ENCODE data around the gene STAC.
"Not testable (repeated sequence)": the region's sequence is repeated elsewhere in the genome, so short reads cannot be mapped to it uniquely, and the experiment has no call there.

STAC gene

DNA sequence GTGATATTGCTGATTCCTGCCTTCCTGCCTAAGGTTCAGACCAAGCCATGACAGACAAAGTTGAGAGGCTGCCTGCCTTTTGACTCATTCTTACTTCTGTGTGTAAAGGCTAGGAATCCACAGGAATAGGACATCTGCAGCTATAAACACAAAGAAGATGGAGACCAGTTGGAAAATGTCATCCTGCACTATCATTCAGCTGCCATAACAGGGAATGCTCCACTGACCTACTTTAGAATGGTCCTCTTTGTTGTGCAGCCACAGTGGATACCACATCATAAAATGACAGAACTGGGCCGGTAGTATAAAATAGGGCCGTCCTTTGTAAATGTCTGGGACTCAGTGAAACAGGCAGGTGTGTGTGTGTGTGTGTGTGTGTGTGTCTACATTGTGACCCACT, 75.1 kb downstream of the STAC start:
- Histone ChIP-seq H3K36me3 (no peaks in the 10 kb centered on the region), H3K9ac (no peak overlapping the region), H3K4me1 (peaks cover 4 to 15% (median 10%) of the 10 kb centered on the region in 10 experiments; a peak in 13 of 20 replicates), H3K4me3 (no peak overlapping the region), H3K27me3 (no peaks in the 10 kb centered on the region), H4K20me1 (no peaks in the 10 kb centered on the region), H3K4me2 (peak overlapping the region in 2 of 11 experiments; percentile 28 to 36; a peak in 3 of 22 replicates), H3K27ac (no peak overlapping the region), H3K9me3 (replicated peaks in 1 of 11) (peaks cover 0 to 12% (median 4%) of the 10 kb centered on the region in 11 experiments; a peak in 11 of 22 replicates)
- TF ChIP-seq Cebpa-rat (IDR thresholded peaks at IDR 0.05), result no peak

GRCh38 chr3:36456784-36457183, 76.5 kb downstream of the STAC start:
- no peak overlapping the region for H3K4me2 ChIP-seq
- H3K9me3 ChIP-seq (replicated peaks in 1 of 11), result peaks cover 0 to 12% (median 4%) of the 10 kb centered on the region in 11 experiments; a peak in 11 of 22 replicates
- H3K4me3 ChIP-seq, result no peak overlapping the region
- H4K20me1 ChIP-seq, result no peaks in the 10 kb centered on the region
- H3K4me1 ChIP-seq, result peaks cover 4 to 15% (median 10%) of the 10 kb centered on the region in 10 experiments; a peak in 13 of 20 replicates
- H3K27ac ChIP-seq, result no peak overlapping the region
- H3K9ac ChIP-seq, result no peak overlapping the region
- H3K36me3 ChIP-seq, result no peaks in the 10 kb centered on the region
- TF ChIP-seq Cebpa-rat (IDR thresholded peaks at IDR 0.05), result no peak
- no peaks in the 10 kb centered on the region for H3K27me3 ChIP-seq

GRCh38 chr3:36457667-36458066, 77.4 kb downstream of the STAC start:
- no peak overlapping the region for H3K9ac ChIP-seq
- no peaks in the 10 kb centered on the region for H3K36me3 ChIP-seq
- H3K4me2 ChIP-seq, result no peak overlapping the region
- no peak overlapping the region for H3K27ac ChIP-seq
- H3K4me3 ChIP-seq, result no peak overlapping the region
- peaks cover 4 to 15% (median 10%) of the 10 kb centered on the region in 10 experiments; a peak in 13 of 20 replicates for H3K4me1 ChIP-seq
- peaks cover 0 to 12% (median 4%) of the 10 kb centered on the region in 11 experiments; a peak in 11 of 22 replicates for H3K9me3 ChIP-seq (replicated peaks in 1 of 11)
- H3K27me3 ChIP-seq, result no peaks in the 10 kb centered on the region
- TF ChIP-seq Cebpa-rat (IDR thresholded peaks at IDR 0.05), result no peak
- H4K20me1 ChIP-seq, result no peaks in the 10 kb centered on the region

DNA sequence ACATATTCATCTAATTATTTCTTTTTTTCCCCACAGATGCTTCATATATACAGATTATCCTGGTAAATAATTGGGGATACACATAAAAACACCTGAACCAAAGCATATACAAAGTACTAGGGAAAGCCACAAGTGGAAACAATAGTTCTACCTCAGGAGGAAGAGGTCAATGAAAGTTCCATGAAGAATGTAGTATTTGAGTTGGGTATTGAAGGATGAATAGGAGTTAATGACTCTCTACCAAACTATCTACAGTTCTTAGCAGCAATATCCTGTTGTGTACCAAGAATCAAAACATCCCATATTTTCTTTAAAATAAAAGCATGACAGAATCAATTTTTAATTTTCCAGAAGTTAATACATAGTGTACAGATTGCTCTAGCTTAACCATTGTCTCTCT, 78.9 kb downstream of the STAC start:
- no peaks in the 10 kb centered on the region for H4K20me1 ChIP-seq
- H3K27me3 ChIP-seq, result no peaks in the 10 kb centered on the region
- H3K4me3 ChIP-seq, result no peak overlapping the region
- peaks cover 3 to 15% (median 8%) of the 10 kb centered on the region in 10 experiments; a peak in 13 of 20 replicates for H3K4me1 ChIP-seq
- H3K9ac ChIP-seq, result no peak overlapping the region
- no peaks in the 10 kb centered on the region for H3K36me3 ChIP-seq
- H3K4me2 ChIP-seq, result no peak overlapping the region
- TF ChIP-seq Cebpa-rat (IDR thresholded peaks at IDR 0.05), result no peak
- H3K9me3 ChIP-seq (replicated peaks in 1 of 11), result peaks cover 0 to under 1% (median 0%) of the 10 kb centered on the region in 11 experiments; a peak in 1 of 22 replicates
- no peak overlapping the region for H3K27ac ChIP-seq

GRCh38 chr3:36461597-36461996, 81.3 kb downstream of the STAC start:
- Histone ChIP-seq H3K4me1 (no peaks in the 10 kb centered on the region), H3K27ac (no peak overlapping the region), H3K27me3 (no peaks in the 10 kb centered on the region), H4K20me1 (no peaks in the 10 kb centered on the region), H3K4me2 (no peak overlapping the region), H3K9me3 (replicated peaks in 1 of 11) (peaks cover 11 to 20% (median 18%) of the 10 kb centered on the region in 11 experiments; a peak in 20 of 22 replicates), H3K9ac (no peak overlapping the region), H3K36me3 (peaks cover 0 to 6% (median 0%) of the 10 kb centered on the region in 11 experiments; a peak in 3 of 22 replicates), H3K4me3 (no peak overlapping the region)
- no peak for TF ChIP-seq Cebpa-rat (IDR thresholded peaks at IDR 0.05)

GRCh38 chr3:36472045-36472444, 91.7 kb downstream of the STAC start:
- not testable (repeated sequence) for H3K4me3 ChIP-seq, H3K27me3 ChIP-seq

DNA sequence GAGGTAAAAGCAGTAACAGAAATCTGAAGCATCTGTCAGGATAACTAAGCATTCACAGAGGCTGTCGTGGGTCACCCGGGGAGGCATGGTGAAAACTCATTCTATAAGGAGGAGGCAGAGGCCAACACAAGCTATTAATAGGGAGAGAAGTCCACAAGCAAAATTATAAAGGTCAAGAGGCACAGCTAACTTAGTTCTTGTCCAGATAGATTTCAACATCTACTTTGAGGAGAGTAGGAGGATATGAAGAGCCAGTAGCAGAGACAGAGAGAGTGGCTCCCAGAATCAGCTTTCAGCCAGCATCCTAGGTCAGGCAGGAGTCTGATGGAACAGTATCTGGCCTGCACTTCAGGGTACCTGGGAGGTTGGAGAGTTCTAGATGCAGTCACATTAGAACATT, 95.3 kb downstream of the STAC start:
- H3K36me3 ChIP-seq, result no peaks in the 10 kb centered on the region
- H3K27me3 ChIP-seq, result no peaks in the 10 kb centered on the region
- H3K9me3 ChIP-seq (replicated peaks in 1 of 11), result peaks cover 14 to 34% (median 25%) of the 10 kb centered on the region in 11 experiments; a peak in 19 of 22 replicates
- no peak for TF ChIP-seq Cebpa-rat (IDR thresholded peaks at IDR 0.05)
- no peak overlapping the region for H3K27ac ChIP-seq
- 0 out of 20 replicates have a peak, but pooled peaks cover 0 to 4% (median 0%) of the 10 kb centered on the region in 10 experiments for H3K4me1 ChIP-seq
- H3K9ac ChIP-seq, result no peak overlapping the region
- H3K4me2 ChIP-seq, result no peak overlapping the region
- H3K4me3 ChIP-seq, result no peak overlapping the region
- H4K20me1 ChIP-seq, result no peaks in the 10 kb centered on the region

More at GRCh38 chr3:36472045-36472444, 91.7 kb downstream of the STAC start:
- not testable (repeated sequence) for H3K4me1 ChIP-seq, H3K36me3 ChIP-seq, H3K27ac ChIP-seq, H4K20me1 ChIP-seq, H3K9ac ChIP-seq
- Histone ChIP-seq H3K9me3 (replicated peaks in 1 of 11) (peaks cover 0 to 23% (median 18%) of the 10 kb centered on the region in 11 experiments; a peak in 10 of 22 replicates), H3K4me2 (0 out of 22 replicates have a peak overlapping the region, but pooled peaks of 1 of the 11 experiments have one; percentile 11)

GRCh38 chr3:36476286-36476942, 96.1 kb downstream of the STAC start:
- Histone ChIP-seq H3K27ac (no peak overlapping the region), H3K36me3 (no peaks in the 10 kb centered on the region), H3K4me1 (0 out of 20 replicates have a peak, but pooled peaks cover 0 to 4% (median 0%) of the 10 kb centered on the region in 10 experiments), H3K9me3 (replicated peaks in 1 of 11) (peaks cover 14 to 28% (median 23%) of the 10 kb centered on the region in 11 experiments; a peak in 19 of 22 replicates), H3K4me3 (no peak overlapping the region), H3K9ac (no peak overlapping the region), H4K20me1 (no peaks in the 10 kb centered on the region), H3K4me2 (no peak overlapping the region), H3K27me3 (no peaks in the 10 kb centered on the region)
- no peak for TF ChIP-seq Cebpa-rat (IDR thresholded peaks at IDR 0.05)

GRCh38 chr3:36477655-36478054, 97.4 kb downstream of the STAC start:
- peaks cover 11 to 17% (median 14%) of the 10 kb centered on the region in 11 experiments; a peak in 18 of 22 replicates for H3K9me3 ChIP-seq (replicated peaks in 1 of 11)

More at GRCh38 chr3:36477655-36478054, 97.4 kb downstream of the STAC start:
- no peak overlapping the region for H3K4me3 ChIP-seq
- H3K27me3 ChIP-seq, result no peaks in the 10 kb centered on the region
- no peaks in the 10 kb centered on the region for H3K36me3 ChIP-seq
- no peak overlapping the region for H3K4me2 ChIP-seq
- H3K4me1 ChIP-seq, result peaks cover 0 to 7% (median 0%) of the 10 kb centered on the region in 10 experiments; a peak in 4 of 20 replicates
- no peak overlapping the region for H3K27ac ChIP-seq
- TF ChIP-seq Cebpa-rat (IDR thresholded peaks at IDR 0.05), result no peak
- H4K20me1 ChIP-seq, result no peaks in the 10 kb centered on the region
- H3K9ac ChIP-seq, result no peak overlapping the region
